Liver (tissue), 9 donors: ENCODE measurements around the gene ATP8B3. TPM values are rescaled to one million over a fixed set of nuclear protein-coding genes. Genes with fewer than 3 reads are reported as not detected.
"Not testable (repeated sequence)": the region's sequence is repeated elsewhere in the genome, so short reads cannot be mapped to it uniquely, and the experiment has no call there.

Source experiments
- DNase-seq: peaks from one replicate; pipeline ENCODE4 v3.0.0-alpha.2; 2017; ENCODE audit warnings: low spot score
- H3K27ac ChIP-seq, 2 donors: one replicate each; pipeline ENCODE4 v1.7.0; 2013; ENCODE audit warnings: inconsistent platforms in 2 of 2, low read length in 2 of 2, control low read depth in 1 of 2, low read depth in 1 of 2, mild to moderate bottlenecking in 1 of 2
- H3K27me3 ChIP-seq, 4 donors: one replicate each; pipeline versions ENCODE4 v1.6.1 to v1.7.0; 2013; ENCODE audit warnings: low read length in 3 of 4, inconsistent platforms in 1 of 4, mild to moderate bottlenecking in 1 of 4, moderate library complexity in 1 of 4; ENCODE audit not compliant: control insufficient read depth in 4 of 4, insufficient read depth in 4 of 4
- H3K36me3 ChIP-seq, 4 donors: one replicate each; pipeline versions ENCODE4 v1.6.1 to v1.7.0; 2013; ENCODE audit warnings: low read length in 3 of 4, mild to moderate bottlenecking in 3 of 4, low read depth in 1 of 4, moderate library complexity in 1 of 4; ENCODE audit not compliant: control insufficient read depth in 4 of 4, insufficient read depth in 3 of 4
- H3K4me1 ChIP-seq, 4 donors: one replicate each; pipeline versions ENCODE4 v1.6.1 to v1.7.0; 2013; ENCODE audit warnings: low read length in 3 of 4, mild to moderate bottlenecking in 3 of 4, moderate library complexity in 1 of 4; ENCODE audit not compliant: control insufficient read depth in 4 of 4, insufficient read depth in 4 of 4
- H3K4me3 ChIP-seq, 3 donors: one replicate each; pipeline versions ENCODE4 v1.6.1 to v1.7.0; 2013; ENCODE audit warnings: low read length in 3 of 3, control low read depth in 1 of 3, low read depth in 1 of 3, mild to moderate bottlenecking in 1 of 3
- H3K9ac ChIP-seq, 2 donors: one replicate each; pipeline ENCODE4 v1.7.0; 2013; ENCODE audit warnings: low read length in 2 of 2, mild to moderate bottlenecking in 2 of 2, moderate library complexity in 2 of 2, control low read depth in 1 of 2, low read depth in 1 of 2
- H3K9me3 ChIP-seq, 4 donors: one replicate each; pipeline versions ENCODE4 v1.6.1 to v1.7.0; 2013; ENCODE audit warnings: low read length in 3 of 4; ENCODE audit not compliant: control insufficient read depth in 4 of 4
- EGR1 ChIP-seq, 2 donors: IDR thresholded peaks; 2 replicates each; pipeline ENCODE4 v1.6.1; 2016 to 2018; ENCODE audit warnings: antibody characterized with exemption in 2 of 2, low read depth in 2 of 2
- FOXA1 ChIP-seq: IDR thresholded peaks from 2 replicates; pipeline ENCODE4 v1.6.1; 2016; ENCODE audit warnings: antibody characterized with exemption
- HNF4A ChIP-seq, 2 donors: conservative IDR thresholded peaks; 2 replicates each; pipeline ENCODE4 v1.6.1; 2016; ENCODE audit warnings: antibody characterized with exemption in 2 of 2, mild to moderate bottlenecking in 2 of 2
- HNF4G ChIP-seq: IDR thresholded peaks from 2 replicates; pipeline ENCODE4 v1.6.1; 2016; ENCODE audit warnings: antibody characterized with exemption
- NR2F2 ChIP-seq: IDR thresholded peaks from 2 replicates; pipeline ENCODE4 v1.6.1; 2016; ENCODE audit warnings: antibody characterized with exemption
- RAD21 ChIP-seq, 2 donors: IDR thresholded peaks; 2 replicates each; pipeline ENCODE4 v1.6.1; 2016; ENCODE audit warnings: antibody characterized with exemption in 2 of 2, mild to moderate bottlenecking in 2 of 2
- RXRA ChIP-seq, 2 donors: IDR thresholded peaks; 2 replicates each; pipeline ENCODE4 v1.6.1; 2017 to 2018; ENCODE audit warnings: antibody characterized with exemption in 2 of 2, mild to moderate bottlenecking in 1 of 2
- SP1 ChIP-seq: IDR thresholded peaks from 2 replicates; pipeline ENCODE4 v1.6.1; 2018; ENCODE audit warnings: antibody characterized with exemption, mild to moderate bottlenecking
- TAF1 ChIP-seq: conservative IDR thresholded peaks from 2 replicates; pipeline ENCODE4 v1.6.1; 2016; ENCODE audit warnings: antibody characterized with exemption, mild to moderate bottlenecking
- YY1 ChIP-seq: IDR thresholded peaks from 2 replicates; pipeline ENCODE4 v1.6.1; 2016; ENCODE audit warnings: antibody characterized with exemption, mild to moderate bottlenecking
- WGBS: extraction: QIAGEN DNeasy Blood & Tissue Kit; methylation state at CpG from one replicate; pipeline ENCODE4 v1.1.7; 2013; 5-methylcytosine and 5-hydroxymethylcytosine counted together
- polyA plus RNA-seq, 2 donors: library from polyadenylated mRNA; stranded (reverse) in 1 of 2; unstranded in 1 of 2; fragments of 200-250 nt in 1 of 2; fragments of >200 nt in 1 of 2; fragmentation: Nextera tagmentation in 1 of 2; extraction: Ambion mirVana in 1 of 2; gene quantifications; one replicate each; pipeline versions ENCODE4 v1.2.1 to v1.2.3, GENCODE V29; 2013 to 2015
- total RNA-seq, 2 donors: library from RNA; depleted of rRNA; stranded (reverse); fragments of >200 nt; gene quantifications; one replicate each; pipeline ENCODE4 v1.2.3, GENCODE V29; 2014
- TF ChIP-seq, protein P1 (sequence below): IDR thresholded peaks from 2 replicates; pipeline ENCODE4 v1.6.1; 2016; ENCODE audit warnings: antibody characterized with exemption
- TF ChIP-seq, protein P2 (sequence below): fragments of 150-350 bp; IDR thresholded peaks from 2 replicates; pipeline ENCODE4 v1.5.1; 2017; ENCODE audit warnings: improper control_type of control experiment, low read depth, low read length; ENCODE audit not compliant: missing input control
- TF ChIP-seq, protein P3 (sequence below): IDR thresholded peaks from 2 replicates; pipeline ENCODE4 v1.6.1; 2016; ENCODE audit warnings: antibody characterized with exemption
- TF ChIP-seq, protein P4 (sequence below): IDR thresholded peaks from 2 replicates; pipeline ENCODE4 v1.6.1; 2016; ENCODE audit warnings: antibody characterized with exemption, mild to moderate bottlenecking
- donor health status: healthy.
- donor health status: healthy.
- donor health status: healthy.
- donor health status: healthy.
- donor health status: healthy.

Gene ATP8B3
- total and polyA plus RNA-seq, 4 donors = 0.42 to 3.1 (median 0.52) TPM

DNA sequence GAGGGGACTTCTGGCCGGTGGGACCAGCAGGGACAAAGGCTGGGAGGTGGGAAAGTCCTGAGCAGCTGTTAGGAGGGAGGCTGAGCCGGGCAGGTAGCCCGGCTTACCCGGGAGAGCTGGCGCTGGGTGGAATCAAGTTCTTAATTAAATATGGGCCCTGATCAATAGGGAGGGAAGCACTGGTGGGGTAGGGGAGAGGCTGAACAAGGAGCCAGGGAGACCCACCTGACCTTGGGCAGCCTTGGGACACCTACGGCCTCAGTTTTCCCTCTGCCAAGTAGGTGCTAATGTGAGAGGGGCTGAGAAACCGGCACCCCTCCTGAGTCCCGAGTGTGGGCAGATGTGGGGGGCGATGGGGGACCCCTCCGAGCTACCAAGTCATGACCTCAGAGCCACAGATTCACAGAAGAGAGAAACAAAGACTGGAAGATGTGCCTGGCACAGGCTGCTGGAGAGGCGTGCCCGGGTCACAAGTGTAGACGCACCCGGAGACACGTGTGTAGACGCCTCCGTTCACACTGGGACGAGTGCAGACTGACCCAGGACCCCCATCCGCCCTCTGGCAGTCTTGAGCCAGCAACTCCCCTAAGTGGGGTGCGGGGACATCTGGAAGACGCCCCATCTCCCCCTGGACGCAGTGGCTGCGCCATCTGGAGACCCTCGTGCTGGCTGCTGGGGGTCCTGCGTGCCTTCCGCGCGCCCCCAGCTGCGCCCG lies 50.4 kb downstream of the ATP8B3 start:
- Histone ChIP-seq H3K9me3 (no peaks in the 10 kb centered on the region), H3K4me1 (peaks cover 0 to 7% (median 1%) of the 10 kb centered on the region in 4 donors), H3K36me3 (no peaks in the 10 kb centered on the region), H3K9ac (no peak overlapping the region), H3K27me3 (peaks cover 12 to 33% (median 21%) of the 10 kb centered on the region in 4 donors), H3K27ac (no peak overlapping the region), H3K4me3 (no peak overlapping the region)
- no peak for DNase-seq
- WGBS = 17% methylated on average over 30 of the region's 30 CpGs
- no peak for TF ChIP-seq RAD21 (IDR thresholded peaks at IDR 0.05)
- TF ChIP-seq HNF4G = no peak
- no peak for TF ChIP-seq YY1
- no peak for TF ChIP-seq EGR1 (IDR thresholded peaks at IDR 0.05; ENCODE audit: low read depth in 2 of 2)
- no peak for TF ChIP-seq TAF1
- no peak for TF ChIP-seq FOXA1
- TF ChIP-seq, protein P1, sequence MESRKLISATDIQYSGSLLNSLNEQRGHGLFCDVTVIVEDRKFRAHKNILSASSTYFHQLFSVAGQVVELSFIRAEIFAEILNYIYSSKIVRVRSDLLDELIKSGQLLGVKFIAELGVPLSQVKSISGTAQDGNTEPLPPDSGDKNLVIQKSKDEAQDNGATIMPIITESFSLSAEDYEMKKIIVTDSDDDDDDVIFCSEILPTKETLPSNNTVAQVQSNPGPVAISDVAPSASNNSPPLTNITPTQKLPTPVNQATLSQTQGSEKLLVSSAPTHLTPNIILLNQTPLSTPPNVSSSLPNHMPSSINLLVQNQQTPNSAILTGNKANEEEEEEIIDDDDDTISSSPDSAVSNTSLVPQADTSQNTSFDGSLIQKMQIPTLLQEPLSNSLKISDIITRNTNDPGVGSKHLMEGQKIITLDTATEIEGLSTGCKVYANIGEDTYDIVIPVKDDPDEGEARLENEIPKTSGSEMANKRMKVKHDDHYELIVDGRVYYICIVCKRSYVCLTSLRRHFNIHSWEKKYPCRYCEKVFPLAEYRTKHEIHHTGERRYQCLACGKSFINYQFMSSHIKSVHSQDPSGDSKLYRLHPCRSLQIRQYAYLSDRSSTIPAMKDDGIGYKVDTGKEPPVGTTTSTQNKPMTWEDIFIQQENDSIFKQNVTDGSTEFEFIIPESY = no peak

DNA sequence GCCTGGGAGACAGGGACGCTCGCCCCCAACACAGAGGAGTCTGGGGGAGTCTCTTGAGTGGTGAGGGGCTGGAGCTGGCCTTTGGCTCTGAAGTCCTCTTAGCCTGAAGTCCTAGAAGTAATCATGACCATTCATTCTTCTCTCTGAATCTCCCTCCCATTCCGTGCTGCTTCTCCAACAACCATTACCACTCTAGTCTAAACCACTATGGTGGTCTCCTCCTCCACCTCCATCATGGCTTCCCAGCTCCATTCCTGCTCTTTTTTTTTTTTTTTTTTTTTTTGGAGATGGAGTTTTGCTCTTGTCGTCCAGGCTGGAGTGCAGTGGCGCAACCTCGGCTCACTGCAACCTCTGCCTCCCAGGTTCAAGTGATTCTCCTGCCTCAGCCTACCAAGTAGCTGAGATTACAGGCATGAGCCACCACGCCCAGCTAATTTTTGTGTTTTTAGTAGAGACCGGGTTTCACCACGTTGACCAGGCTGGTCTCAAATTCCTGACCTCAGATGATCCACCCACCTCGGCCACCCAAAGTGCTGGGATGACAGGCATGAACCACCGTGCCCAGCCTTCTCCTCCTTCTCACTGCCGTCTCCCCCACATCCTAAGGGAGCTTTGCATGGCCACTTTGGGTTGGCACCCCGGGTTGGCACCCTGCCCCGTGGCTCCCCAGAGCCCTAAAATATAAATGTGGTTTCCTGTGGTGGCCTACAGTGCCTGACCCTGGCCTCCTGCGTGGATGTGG lies 51.1 kb downstream of the ATP8B3 start:
- H3K27ac ChIP-seq, H3K4me3 ChIP-seq, DNase-seq, H3K9me3 ChIP-seq, H3K9ac ChIP-seq, H3K36me3 ChIP-seq: not testable (repeated sequence)
- Histone ChIP-seq H3K27me3 (peaks cover 15 to 33% (median 20%) of the 10 kb centered on the region in 4 donors), H3K4me1 (peaks cover 0 to 11% (median 1%) of the 10 kb centered on the region in 4 donors)
- WGBS = 23% methylated on average over 15 of the region's 15 CpGs

DNA sequence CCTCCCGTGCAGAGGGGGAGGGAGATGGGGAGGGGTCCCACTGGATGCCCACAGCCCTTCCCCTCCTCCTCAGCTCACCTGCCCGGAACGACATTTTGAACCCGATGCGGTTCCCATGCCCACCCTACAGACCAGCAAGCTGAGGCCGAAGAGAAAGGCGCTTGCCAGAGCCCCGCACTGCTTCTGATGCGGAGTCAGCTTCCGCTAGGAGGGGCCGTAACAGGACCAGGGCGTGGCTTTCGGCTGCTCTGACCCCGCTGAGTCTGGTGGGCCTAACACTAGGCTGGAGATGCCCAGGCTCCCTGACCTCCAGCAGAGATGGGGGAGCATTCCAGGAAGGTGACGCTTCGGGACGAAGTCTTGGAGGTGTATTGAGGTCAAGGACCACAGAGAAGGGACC lies 52.1 kb downstream of the ATP8B3 start:
- Histone ChIP-seq H3K36me3 (no peaks in the 10 kb centered on the region), H3K9ac (no peak overlapping the region), H3K9me3 (no peaks in the 10 kb centered on the region), H3K27me3 (peaks cover 9 to 35% (median 20%) of the 10 kb centered on the region in 4 donors), H3K4me1 (peaks cover 7 to 20% (median 8%) of the 10 kb centered on the region in 4 donors), H3K27ac (no peak overlapping the region), H3K4me3 (no peak overlapping the region)
- WGBS = 25% methylated on average over 17 of the region's 17 CpGs
- no peak for DNase-seq
- TF ChIP-seq HNF4A (conservative IDR thresholded peaks at IDR 0.05) (no peak), SP1 (no peak), TAF1 (no peak), NR2F2 (no peak), HNF4G (no peak), EGR1 (IDR thresholded peaks at IDR 0.05; ENCODE audit: low read depth in 2 of 2) (no peak), RXRA (IDR thresholded peaks at IDR 0.05) (no peak)
- TF ChIP-seq, protein P2, sequence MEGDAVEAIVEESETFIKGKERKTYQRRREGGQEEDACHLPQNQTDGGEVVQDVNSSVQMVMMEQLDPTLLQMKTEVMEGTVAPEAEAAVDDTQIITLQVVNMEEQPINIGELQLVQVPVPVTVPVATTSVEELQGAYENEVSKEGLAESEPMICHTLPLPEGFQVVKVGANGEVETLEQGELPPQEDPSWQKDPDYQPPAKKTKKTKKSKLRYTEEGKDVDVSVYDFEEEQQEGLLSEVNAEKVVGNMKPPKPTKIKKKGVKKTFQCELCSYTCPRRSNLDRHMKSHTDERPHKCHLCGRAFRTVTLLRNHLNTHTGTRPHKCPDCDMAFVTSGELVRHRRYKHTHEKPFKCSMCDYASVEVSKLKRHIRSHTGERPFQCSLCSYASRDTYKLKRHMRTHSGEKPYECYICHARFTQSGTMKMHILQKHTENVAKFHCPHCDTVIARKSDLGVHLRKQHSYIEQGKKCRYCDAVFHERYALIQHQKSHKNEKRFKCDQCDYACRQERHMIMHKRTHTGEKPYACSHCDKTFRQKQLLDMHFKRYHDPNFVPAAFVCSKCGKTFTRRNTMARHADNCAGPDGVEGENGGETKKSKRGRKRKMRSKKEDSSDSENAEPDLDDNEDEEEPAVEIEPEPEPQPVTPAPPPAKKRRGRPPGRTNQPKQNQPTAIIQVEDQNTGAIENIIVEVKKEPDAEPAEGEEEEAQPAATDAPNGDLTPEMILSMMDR = no peak
- TF ChIP-seq, protein P3, sequence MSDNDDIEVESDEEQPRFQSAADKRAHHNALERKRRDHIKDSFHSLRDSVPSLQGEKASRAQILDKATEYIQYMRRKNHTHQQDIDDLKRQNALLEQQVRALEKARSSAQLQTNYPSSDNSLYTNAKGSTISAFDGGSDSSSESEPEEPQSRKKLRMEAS = no peak
- TF ChIP-seq, protein P1 = no peak
- TF ChIP-seq, protein P4, sequence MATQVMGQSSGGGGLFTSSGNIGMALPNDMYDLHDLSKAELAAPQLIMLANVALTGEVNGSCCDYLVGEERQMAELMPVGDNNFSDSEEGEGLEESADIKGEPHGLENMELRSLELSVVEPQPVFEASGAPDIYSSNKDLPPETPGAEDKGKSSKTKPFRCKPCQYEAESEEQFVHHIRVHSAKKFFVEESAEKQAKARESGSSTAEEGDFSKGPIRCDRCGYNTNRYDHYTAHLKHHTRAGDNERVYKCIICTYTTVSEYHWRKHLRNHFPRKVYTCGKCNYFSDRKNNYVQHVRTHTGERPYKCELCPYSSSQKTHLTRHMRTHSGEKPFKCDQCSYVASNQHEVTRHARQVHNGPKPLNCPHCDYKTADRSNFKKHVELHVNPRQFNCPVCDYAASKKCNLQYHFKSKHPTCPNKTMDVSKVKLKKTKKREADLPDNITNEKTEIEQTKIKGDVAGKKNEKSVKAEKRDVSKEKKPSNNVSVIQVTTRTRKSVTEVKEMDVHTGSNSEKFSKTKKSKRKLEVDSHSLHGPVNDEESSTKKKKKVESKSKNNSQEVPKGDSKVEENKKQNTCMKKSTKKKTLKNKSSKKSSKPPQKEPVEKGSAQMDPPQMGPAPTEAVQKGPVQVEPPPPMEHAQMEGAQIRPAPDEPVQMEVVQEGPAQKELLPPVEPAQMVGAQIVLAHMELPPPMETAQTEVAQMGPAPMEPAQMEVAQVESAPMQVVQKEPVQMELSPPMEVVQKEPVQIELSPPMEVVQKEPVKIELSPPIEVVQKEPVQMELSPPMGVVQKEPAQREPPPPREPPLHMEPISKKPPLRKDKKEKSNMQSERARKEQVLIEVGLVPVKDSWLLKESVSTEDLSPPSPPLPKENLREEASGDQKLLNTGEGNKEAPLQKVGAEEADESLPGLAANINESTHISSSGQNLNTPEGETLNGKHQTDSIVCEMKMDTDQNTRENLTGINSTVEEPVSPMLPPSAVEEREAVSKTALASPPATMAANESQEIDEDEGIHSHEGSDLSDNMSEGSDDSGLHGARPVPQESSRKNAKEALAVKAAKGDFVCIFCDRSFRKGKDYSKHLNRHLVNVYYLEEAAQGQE = no peak
